Right lobe of liver (tissue), 6 donors: ENCODE results near the gene BICDL2. TPM values are rescaled to one million over a fixed set of nuclear protein-coding genes. Genes with fewer than 3 reads are reported as not detected.

Experiments
- ATAC-seq, 4 donors: fragments of 200-7000 bp; cut with Tn5 transposase; one replicate each; pipeline ENCODE4 v1.9.1; 2020; ENCODE audit warnings: mild to moderate bottlenecking in 4 of 4, moderate library complexity in 4 of 4
- DNase-seq, 3 donors: peaks; one replicate each; pipeline ENCODE4 v3.0.0-alpha.2; 2020
- H3K27ac ChIP-seq, 3 donors: fragments of 200-600 bp; one replicate each; pipeline ENCODE4 v1.8.0; 2022
- H3K27me3 ChIP-seq, 2 donors: fragments of 200-600 bp; one replicate each; pipeline ENCODE4 v1.8.0; 2022
- H3K36me3 ChIP-seq, 4 donors: fragments of 200-600 bp; sonication (generic) in 1 of 4; one replicate each; pipeline versions ENCODE4 v1.5.1 to v1.8.0; 2017 to 2022; ENCODE audit warnings: control low read depth in 1 of 4
- H3K4me1 ChIP-seq, 4 donors: fragments of 200-600 bp; sonication (generic) in 1 of 4; one replicate each; pipeline versions ENCODE4 v1.5.1 to v1.8.0; 2017 to 2022; ENCODE audit warnings: control low read depth in 1 of 4
- H3K4me3 ChIP-seq, 3 donors: fragments of 200-600 bp; one replicate each; pipeline ENCODE4 v1.8.0; 2022
- H3K9me3 ChIP-seq, 4 donors: fragments of 200-600 bp; sonication (generic) in 1 of 4; one replicate each; pipeline versions ENCODE4 v1.5.1 to v1.8.0; 2017 to 2022; ENCODE audit warnings: control low read depth in 1 of 4
- POLR2A ChIP-seq: fragments of 450-650 bp; IDR thresholded peaks from one replicate; pipeline ENCODE4 v1.6.1; 2017; ENCODE audit warnings: antibody characterized with exemption, mild to moderate bottlenecking
- WGBS: methylation state at CpG from one replicate; pipeline ENCODE4 v1.1.6; 2018; ENCODE audit warnings: low coverage, low lambda C conversion rate; ENCODE audit not compliant: insufficient coverage; ENCODE audit errors: missing lambda C conversion rate; 5-methylcytosine and 5-hydroxymethylcytosine counted together
- intact Hi-C, 2 donors: fragments of 100-400 bp; cut with DNase I; formaldehyde crosslinking; loops; one replicate each; pipeline versions ENCODE4 v1.11.2 to v1.14.1; 2022
- total RNA-seq, 6 experiments: library from RNA; depleted of rRNA in 2 of 6; stranded (reverse); fragments of >200 nt in 2 of 6; fragmentation: NEBNext Ultra II Directional in 3 of 6; extraction: Animal tissue kit (Norgen Biotek cat#: 25700) in 3 of 6; gene quantifications; one replicate each; pipeline versions ENCODE4 v1.1.0 to v1.2.4, GENCODE V29; 2016 to 2023
- TF ChIP-seq, protein P1 (sequence below), 4 donors: fragments of 200-600 bp in 3 of 4; fragments of 450-650 bp in 1 of 4; IDR thresholded peaks; one replicate each; pipeline versions ENCODE4 v1.5.1 to v1.8.0; 2016 to 2022; ENCODE audit warnings: antibody characterized with exemption in 4 of 4, mild to moderate bottlenecking in 2 of 4
- donor health status: DM: no; HTN: yes; CAD: no.
- donor health status: DM: no; HTN: no; CAD: no.
- donor health status: DM: no; HTN: no; CAD: no.
- donor health status: DM: no; HTN: yes; CAD: no.
- donor health status: DM: no; HTN: yes; CAD: no.

The BICDL2 gene
- total RNA-seq, 6 experiments from 2014 or later = 0.11 to 0.58 (median 0.48) TPM; not detected in 1

DNA sequence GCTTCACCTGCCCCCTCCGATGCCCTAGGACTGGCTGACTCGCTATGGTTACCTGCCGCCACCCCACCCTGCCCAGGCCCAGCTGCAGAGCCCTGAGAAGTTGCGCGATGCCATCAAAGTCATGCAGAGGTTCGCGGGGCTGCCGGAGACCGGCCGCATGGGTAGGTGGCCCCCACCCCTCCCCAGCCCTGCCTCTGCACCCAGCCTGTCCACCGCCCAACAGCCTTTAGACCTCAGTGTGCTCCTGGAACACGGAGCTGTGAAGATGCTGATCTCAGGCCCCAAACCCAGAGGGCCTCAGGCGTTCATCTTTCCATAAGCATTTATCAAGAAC is 10.6 kb upstream of the BICDL2 start:
- WGBS = no CpG with 5 or more reads among the region's 13 CpGs
- H3K36me3 ChIP-seq = no peaks in the 10 kb centered on the region
- no peaks in the 10 kb centered on the region for H3K9me3 ChIP-seq
- no peak for TF ChIP-seq POLR2A
- TF ChIP-seq, protein P1, sequence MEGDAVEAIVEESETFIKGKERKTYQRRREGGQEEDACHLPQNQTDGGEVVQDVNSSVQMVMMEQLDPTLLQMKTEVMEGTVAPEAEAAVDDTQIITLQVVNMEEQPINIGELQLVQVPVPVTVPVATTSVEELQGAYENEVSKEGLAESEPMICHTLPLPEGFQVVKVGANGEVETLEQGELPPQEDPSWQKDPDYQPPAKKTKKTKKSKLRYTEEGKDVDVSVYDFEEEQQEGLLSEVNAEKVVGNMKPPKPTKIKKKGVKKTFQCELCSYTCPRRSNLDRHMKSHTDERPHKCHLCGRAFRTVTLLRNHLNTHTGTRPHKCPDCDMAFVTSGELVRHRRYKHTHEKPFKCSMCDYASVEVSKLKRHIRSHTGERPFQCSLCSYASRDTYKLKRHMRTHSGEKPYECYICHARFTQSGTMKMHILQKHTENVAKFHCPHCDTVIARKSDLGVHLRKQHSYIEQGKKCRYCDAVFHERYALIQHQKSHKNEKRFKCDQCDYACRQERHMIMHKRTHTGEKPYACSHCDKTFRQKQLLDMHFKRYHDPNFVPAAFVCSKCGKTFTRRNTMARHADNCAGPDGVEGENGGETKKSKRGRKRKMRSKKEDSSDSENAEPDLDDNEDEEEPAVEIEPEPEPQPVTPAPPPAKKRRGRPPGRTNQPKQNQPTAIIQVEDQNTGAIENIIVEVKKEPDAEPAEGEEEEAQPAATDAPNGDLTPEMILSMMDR (IDR thresholded peaks at IDR 0.05) = no peak
- no peak overlapping the region for H3K27ac ChIP-seq
- no peak overlapping the region for H3K4me3 ChIP-seq
- intact Hi-C loops = no loop called here
- peaks cover 0 to 16% (median 0%) of the 10 kb centered on the region in 4 donors for H3K4me1 ChIP-seq
- DNase-seq = no peak
- peaks cover 0 to 25% of the 10 kb centered on the region in 2 donors for H3K27me3 ChIP-seq
- ATAC-seq = peak in 1 of 4 donors; percentile 3

DNA sequence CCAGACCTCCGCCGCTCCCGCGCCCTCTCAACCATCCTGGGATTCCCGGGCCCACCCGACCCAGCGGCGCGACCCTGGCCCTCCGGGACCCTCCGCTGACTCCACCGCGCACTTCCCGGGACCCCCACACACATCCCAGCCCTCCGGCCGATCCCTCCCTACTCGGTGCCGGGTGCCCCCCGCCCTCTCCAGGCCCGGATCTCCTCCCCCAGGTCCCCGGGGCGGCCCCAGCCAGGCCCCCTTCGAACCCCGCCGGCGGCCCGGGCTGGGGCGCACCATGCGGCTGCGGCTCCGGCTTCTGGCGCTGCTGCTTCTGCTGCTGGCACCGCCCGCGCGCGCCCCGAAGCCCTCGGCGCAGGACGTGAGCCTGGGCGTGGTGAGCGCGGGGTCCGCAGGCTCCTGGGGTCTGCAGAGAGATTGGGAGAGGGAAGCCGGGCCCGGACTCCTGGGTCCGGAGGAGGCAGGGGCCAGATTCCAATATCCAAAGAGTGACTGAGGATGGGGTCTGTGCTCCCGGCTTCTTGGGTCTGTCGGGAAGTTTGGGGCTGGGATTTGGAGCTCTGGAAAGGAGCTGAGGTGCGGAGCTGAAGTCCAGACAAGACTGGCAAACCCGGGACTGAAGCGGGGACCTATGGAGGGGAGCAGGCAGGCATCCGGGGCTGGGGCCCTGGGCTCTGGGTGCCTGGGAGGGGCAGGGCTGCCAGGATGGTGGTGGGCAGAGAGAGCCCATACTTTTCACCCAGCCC is 10.1 kb upstream of the BICDL2 start:
- peak in 1 of 3 donors; percentile 55 for DNase-seq
- no peaks in the 10 kb centered on the region for H3K9me3 ChIP-seq
- no peak overlapping the region for H3K27ac ChIP-seq
- TF ChIP-seq, protein P1 (IDR thresholded peaks at IDR 0.05) = no peak
- TF ChIP-seq POLR2A = no peak
- no peak for ATAC-seq
- peak overlapping the region in 2 of 3 donors; percentile 26 to 40 for H3K4me3 ChIP-seq
- H3K27me3 ChIP-seq = peaks cover 0 to 25% of the 10 kb centered on the region in 2 donors
- intact Hi-C loops = no loop called here
- H3K4me1 ChIP-seq = peaks cover 0 to 16% (median 0%) of the 10 kb centered on the region in 4 donors
- H3K36me3 ChIP-seq = no peaks in the 10 kb centered on the region
- 4% methylated on average over 19 of the region's 54 CpGs for WGBS

DNA sequence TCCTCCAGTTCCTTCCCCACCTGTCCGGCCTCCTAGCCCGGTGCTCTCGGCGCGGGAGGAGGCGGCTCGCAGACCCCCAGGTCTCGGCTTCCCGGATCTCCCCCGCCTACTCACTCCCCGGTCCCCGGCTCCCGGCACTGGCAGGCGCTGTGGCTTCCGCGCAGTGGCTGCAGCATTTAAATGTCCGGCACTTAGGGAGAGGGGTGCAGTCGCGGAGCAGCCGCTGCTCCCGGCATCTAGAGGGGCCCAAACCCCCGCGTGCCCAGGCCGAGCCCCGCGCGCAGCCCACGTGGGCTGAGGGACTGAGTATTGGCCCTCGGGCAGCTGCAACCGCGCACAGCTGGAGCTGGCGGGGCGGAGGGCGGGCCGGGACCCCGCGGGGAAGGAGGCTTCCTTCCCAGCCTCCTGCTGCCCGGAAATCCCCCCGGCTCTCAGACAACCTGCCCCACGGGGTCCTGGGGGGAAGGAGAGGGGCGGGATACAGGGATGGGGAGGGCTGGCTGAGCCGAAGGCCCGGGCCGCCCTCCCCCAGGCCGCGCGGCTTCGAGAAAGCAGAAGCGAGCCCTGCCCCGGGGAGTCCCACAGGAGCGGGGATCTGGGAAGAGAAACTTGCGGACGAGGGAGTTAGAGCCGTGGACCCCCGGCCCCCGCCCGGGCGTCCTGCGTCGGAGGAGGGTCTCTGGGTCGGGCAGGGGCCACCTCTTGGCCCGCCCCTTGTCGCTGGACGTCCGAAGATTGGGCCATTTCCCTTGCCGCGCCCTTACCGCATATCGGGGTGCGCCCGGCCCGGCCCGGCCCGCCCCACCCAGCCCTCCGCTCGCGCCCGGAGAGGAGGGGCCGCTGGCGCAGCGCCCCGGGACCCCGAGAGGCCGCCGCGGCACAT is 9.3 kb upstream of the BICDL2 start, which contains the start of gene MMP25:
Gene MMP25 (plus strand): TSS at position 804 of the 883 bp plus-strand sequence. CDS start 357 bp downstream, outside the sequence.
- ATAC-seq (peak; percentile 36 to 68 (median 43)), DNase-seq (no peak)
- peak within 1 kb of the TSS; percentile 21 to 40 (median 26) for H3K4me3 ChIP-seq
- H3K27me3 ChIP-seq = peaks cover 0 to 25% of the 10 kb centered on the region in 2 donors
- peaks cover 0 to 16% (median 0%) of the 10 kb centered on the region in 4 donors for H3K4me1 ChIP-seq
- H3K9me3 ChIP-seq = no peaks in the 10 kb centered on the region
- WGBS = under 1% methylated on average over 28 of the region's 86 CpGs
- TF ChIP-seq, protein P1 (IDR thresholded peaks at IDR 0.05) = no peak
- TF ChIP-seq POLR2A = no peak
- no peak within 1 kb of the TSS for H3K27ac ChIP-seq
- intact Hi-C loops = no loop called here
- no peaks in the 10 kb centered on the region for H3K36me3 ChIP-seq

DNA sequence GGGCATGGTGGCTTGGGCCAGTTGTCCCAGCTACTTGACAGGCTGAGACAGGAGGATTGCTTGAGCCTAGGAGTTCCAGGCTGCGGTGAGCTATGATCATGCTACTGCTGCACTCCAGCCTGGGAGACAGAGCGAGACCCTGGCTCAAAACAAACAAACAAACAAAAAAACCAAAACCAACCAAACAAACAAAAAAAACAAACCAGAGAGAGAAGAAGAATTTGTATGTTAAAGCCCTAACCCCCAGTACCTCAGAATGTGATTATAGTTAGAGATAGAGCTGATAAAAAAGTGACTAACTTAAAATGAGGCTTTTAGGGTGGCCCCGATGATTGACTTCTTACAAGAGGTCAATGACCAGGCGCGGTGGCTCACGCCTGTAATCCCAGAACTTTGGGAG is 8.0 kb upstream of the BICDL2 start:
- intact Hi-C loops = no loop called here
- no peak overlapping the region for H3K4me3 ChIP-seq
- ATAC-seq (no peak), DNase-seq (no peak)
- TF ChIP-seq POLR2A = no peak
- TF ChIP-seq, protein P1 (IDR thresholded peaks at IDR 0.05) = no peak
- peaks cover 0 to 16% (median 0%) of the 10 kb centered on the region in 4 donors for H3K4me1 ChIP-seq
- no peaks in the 10 kb centered on the region for H3K36me3 ChIP-seq
- no peak overlapping the region for H3K27ac ChIP-seq
- H3K27me3 ChIP-seq = peaks cover 0 to 25% of the 10 kb centered on the region in 2 donors
- WGBS = 78% methylated on average over 6 of the region's 6 CpGs
- H3K9me3 ChIP-seq = no peaks in the 10 kb centered on the region
